ENCODE measurements around the gene CFAP92.

- no peak for TF ChIP-seq TAF1 (IDR thresholded peaks at IDR 0.05; ENCODE audit: borderline replicate concordance, insufficient read depth, low read length)
- TF ChIP-seq, protein P1, sequence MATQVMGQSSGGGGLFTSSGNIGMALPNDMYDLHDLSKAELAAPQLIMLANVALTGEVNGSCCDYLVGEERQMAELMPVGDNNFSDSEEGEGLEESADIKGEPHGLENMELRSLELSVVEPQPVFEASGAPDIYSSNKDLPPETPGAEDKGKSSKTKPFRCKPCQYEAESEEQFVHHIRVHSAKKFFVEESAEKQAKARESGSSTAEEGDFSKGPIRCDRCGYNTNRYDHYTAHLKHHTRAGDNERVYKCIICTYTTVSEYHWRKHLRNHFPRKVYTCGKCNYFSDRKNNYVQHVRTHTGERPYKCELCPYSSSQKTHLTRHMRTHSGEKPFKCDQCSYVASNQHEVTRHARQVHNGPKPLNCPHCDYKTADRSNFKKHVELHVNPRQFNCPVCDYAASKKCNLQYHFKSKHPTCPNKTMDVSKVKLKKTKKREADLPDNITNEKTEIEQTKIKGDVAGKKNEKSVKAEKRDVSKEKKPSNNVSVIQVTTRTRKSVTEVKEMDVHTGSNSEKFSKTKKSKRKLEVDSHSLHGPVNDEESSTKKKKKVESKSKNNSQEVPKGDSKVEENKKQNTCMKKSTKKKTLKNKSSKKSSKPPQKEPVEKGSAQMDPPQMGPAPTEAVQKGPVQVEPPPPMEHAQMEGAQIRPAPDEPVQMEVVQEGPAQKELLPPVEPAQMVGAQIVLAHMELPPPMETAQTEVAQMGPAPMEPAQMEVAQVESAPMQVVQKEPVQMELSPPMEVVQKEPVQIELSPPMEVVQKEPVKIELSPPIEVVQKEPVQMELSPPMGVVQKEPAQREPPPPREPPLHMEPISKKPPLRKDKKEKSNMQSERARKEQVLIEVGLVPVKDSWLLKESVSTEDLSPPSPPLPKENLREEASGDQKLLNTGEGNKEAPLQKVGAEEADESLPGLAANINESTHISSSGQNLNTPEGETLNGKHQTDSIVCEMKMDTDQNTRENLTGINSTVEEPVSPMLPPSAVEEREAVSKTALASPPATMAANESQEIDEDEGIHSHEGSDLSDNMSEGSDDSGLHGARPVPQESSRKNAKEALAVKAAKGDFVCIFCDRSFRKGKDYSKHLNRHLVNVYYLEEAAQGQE (IDR thresholded peaks at IDR 0.05; ENCODE audit: insufficient read depth in 1 of 2, low read depth in 2 of 2, low read length in 2 of 2): no peak
Measured at GRCh38 chr3:128969993-128970739, 23.7 kb downstream of the CFAP92 start.

Data from PFSK-1 (cell line).